ENCODE results near the gene PAM. TPM values are rescaled to one million over a fixed set of nuclear protein-coding genes. Genes with fewer than 3 reads are reported as not detected.

Gene PAM
- total and polyA plus RNA-seq, 2 of the 13 experiments (the other 11 are each of a cell fraction or from before 2014, with no cell fraction given) = 20.2 to 79.1 TPM

DNA sequence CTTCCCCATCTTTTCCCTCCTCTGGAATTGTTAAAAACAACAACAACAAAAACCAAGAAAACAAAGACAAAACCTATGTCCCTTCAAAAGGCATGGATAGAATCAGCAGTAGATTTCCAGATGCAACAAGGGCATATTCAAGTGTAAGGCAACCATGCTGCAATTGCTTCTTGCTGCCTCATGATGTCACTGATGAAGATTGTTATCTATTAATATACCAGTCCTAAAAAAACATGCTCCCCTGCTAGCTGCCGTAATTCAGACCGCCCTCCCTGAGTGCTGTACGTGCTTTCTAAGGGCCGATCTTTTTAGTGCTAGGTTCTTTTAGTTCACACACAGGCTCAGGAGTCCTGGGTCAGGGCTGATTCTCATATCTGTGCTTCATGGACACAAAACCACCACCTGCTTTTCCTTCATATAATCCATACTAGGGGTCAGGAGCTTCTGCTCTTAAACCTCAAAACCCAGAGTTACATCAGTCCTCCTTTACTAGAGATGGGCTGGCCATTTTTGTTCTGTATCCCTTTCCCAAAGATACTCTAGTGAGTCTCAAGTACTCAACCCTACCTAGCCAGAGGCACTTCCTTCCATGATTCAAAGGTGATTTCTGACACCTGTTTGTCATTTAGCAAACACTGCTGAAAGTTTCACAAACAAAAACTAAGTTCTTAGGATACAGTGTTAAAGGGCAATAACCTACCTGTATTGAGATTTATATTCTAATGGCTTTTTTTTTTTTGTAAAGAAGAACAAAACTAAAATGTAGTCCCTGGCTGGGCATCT is 282.8 kb downstream of the PAM start:
- Histone ChIP-seq H2AFZ (ENCODE audit: low read length) (no peak overlapping the region), H3K4me2 (ENCODE audit: low read depth, low read length) (no peak overlapping the region), H3K27ac (ENCODE audit: extremely low read length, insufficient read depth, low read length) (no peak overlapping the region), H3K9me3 (ENCODE audit: low read length) (no peaks in the 10 kb centered on the region), H3K9ac (ENCODE audit: insufficient read depth, low read depth, low read length) (no peak overlapping the region), H3K36me3 (replicated peaks in 1 of 2; ENCODE audit: control insufficient read depth in 1 of 2, insufficient read depth in 2 of 2, low read length in 2 of 2) (no peaks in the 10 kb centered on the region), H3K4me1 (ENCODE audit: insufficient read depth, low read length) (no peaks in the 10 kb centered on the region), H4K20me1 (ENCODE audit: insufficient read depth, low read length) (no peaks in the 10 kb centered on the region), H3K4me3 (replicated peaks in 1 of 3; ENCODE audit: insufficient read depth in 1 of 3, low read depth in 2 of 3, low read length in 3 of 3) (no peak overlapping the region), H3K27me3 (ENCODE audit: control insufficient read depth in 1 of 2, insufficient read depth in 2 of 2, low read length in 2 of 2) (no peaks in the 10 kb centered on the region), H3K79me2 (ENCODE audit: insufficient read depth, low read length) (no peaks in the 10 kb centered on the region)
- intact Hi-C loops (cut with micrococcal nuclease; ENCODE audit: unreplicated experiment) = no loop called here
- CTCF ChIA-PET (ENCODE audit: low intra/inter-chr PET ratio, low total read pairs) = no interaction called here
- BruUV-seq (replicated peaks) = no TSS peak
- POLR2A ChIA-PET = no interaction called here
- in situ Hi-C loops (cut with HindIII; ENCODE audit: extremely low pct_ligation_motif_present, low pct_unique_long_range_greater_than_20kb) = no loop called here
- ATAC-seq = no peak
- WGBS (ENCODE audit: low lambda C conversion rate) = 3% methylated on average over 4 of the region's 4 CpGs
- no peak for DNase-seq (ENCODE audit: low spot score)
- TF ChIP-seq, protein P1, sequence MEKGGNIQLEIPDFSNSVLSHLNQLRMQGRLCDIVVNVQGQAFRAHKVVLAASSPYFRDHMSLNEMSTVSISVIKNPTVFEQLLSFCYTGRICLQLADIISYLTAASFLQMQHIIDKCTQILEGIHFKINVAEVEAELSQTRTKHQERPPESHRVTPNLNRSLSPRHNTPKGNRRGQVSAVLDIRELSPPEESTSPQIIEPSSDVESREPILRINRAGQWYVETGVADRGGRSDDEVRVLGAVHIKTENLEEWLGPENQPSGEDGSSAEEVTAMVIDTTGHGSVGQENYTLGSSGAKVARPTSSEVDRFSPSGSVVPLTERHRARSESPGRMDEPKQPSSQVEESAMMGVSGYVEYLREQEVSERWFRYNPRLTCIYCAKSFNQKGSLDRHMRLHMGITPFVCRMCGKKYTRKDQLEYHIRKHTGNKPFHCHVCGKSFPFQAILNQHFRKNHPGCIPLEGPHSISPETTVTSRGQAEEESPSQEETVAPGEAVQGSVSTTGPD (CRISPR knock-in tag; IDR thresholded peaks at IDR 0.05) = no peak
- TF ChIP-seq, protein P2, sequence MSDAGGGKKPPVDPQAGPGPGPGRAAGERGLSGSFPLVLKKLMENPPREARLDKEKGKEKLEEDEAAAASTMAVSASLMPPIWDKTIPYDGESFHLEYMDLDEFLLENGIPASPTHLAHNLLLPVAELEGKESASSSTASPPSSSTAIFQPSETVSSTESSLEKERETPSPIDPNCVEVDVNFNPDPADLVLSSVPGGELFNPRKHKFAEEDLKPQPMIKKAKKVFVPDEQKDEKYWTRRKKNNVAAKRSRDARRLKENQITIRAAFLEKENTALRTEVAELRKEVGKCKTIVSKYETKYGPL (CRISPR knock-in tag; IDR thresholded peaks at IDR 0.05) = no peak
- TF ChIP-seq SIX4 (CRISPR knock-in tag; IDR thresholded peaks at IDR 0.05) (no peak), TOPORS (CRISPR knock-in tag; IDR thresholded peaks at IDR 0.05) (no peak), SAFB2 (CRISPR knock-in tag; IDR thresholded peaks at IDR 0.05; ENCODE audit: borderline replicate concordance, low read depth) (no peak)
- no peak for FAIRE-seq
